ENCODE measurements around the gene ANKRD29.
"Not testable (repeated sequence)": the region's sequence is repeated elsewhere in the genome, so short reads cannot be mapped to it uniquely, and the experiment has no call there.

Gene ANKRD29

GRCh38 chr18:23560186-23560585 is 102.5 kb downstream of the ANKRD29 start:
- H3K36me3 Mint-ChIP-seq, result peaks cover 28% of the 10 kb centered on the region
- no peak overlapping the region for H3K4me3 Mint-ChIP-seq
- H3K4me1 Mint-ChIP-seq (ENCODE audit: low read depth), result peaks cover 7% of the 10 kb centered on the region
- H3K27ac Mint-ChIP-seq, result no peak overlapping the region
- H3K27me3 Mint-ChIP-seq, result no peaks in the 10 kb centered on the region
- no peaks in the 10 kb centered on the region for H3K9me3 Mint-ChIP-seq (ENCODE audit: low read depth)

DNA sequence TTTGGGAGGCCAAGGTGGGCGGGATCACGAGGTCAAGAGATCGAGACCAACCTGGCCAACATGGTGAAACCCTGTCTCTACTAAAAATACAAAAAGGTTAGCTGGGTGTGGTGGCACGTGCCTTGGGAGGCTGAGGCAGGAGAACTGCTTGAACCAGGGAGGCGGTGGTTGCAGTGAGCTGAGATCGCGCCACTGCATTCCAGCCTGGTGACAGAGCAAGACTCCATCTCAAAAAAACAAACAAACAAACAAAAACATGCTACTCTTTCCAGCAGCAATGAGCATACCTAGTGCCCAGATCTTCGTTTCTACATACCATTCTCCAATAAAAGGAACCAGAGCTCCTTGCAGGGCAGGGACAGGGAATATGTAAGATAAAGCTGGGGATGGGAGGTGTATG is 105.2 kb downstream of the ANKRD29 start:
- H3K27ac Mint-ChIP-seq; H3K4me1 Mint-ChIP-seq (ENCODE audit: low read depth); H3K9me3 Mint-ChIP-seq (ENCODE audit: low read depth); H3K27me3 Mint-ChIP-seq; H3K4me3 Mint-ChIP-seq: not testable (repeated sequence)
- peaks cover 29% of the 10 kb centered on the region for H3K36me3 Mint-ChIP-seq

- H3K27ac Mint-ChIP-seq, result no peak overlapping the region
- no peaks in the 10 kb centered on the region for H3K9me3 Mint-ChIP-seq (ENCODE audit: low read depth)
- no peak overlapping the region for H3K4me3 Mint-ChIP-seq
- H3K4me1 Mint-ChIP-seq (ENCODE audit: low read depth), result no peaks in the 10 kb centered on the region
- no peaks in the 10 kb centered on the region for H3K27me3 Mint-ChIP-seq
- H3K36me3 Mint-ChIP-seq, result peaks cover 30% of the 10 kb centered on the region
Observed at GRCh38 chr18:23556145-23556780, 106.4 kb downstream of the ANKRD29 start.

DNA sequence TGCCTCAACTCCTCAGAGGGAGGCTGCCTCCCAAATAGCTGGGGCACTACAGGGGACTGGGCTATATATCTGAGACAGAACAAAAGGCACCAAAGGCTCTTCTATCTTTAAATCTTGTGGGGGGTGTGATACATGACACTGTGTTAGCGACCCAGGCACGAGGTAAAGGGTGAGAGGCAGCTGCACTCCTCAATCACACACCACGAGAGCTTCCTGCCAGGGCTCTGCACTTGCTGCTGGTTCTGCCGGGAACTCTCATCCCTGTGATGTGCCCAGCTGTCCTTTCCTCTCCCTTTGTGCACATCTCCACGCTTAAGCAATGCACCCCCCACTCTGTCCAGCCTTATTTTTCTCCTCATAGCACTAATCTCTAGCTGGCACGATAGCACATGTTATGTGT is 108.8 kb downstream of the ANKRD29 start:
- H3K4me1 Mint-ChIP-seq (ENCODE audit: low read depth), result no peaks in the 10 kb centered on the region
- H3K4me3 Mint-ChIP-seq, result no peak overlapping the region
- H3K9me3 Mint-ChIP-seq (ENCODE audit: low read depth), result no peaks in the 10 kb centered on the region
- H3K27me3 Mint-ChIP-seq, result no peaks in the 10 kb centered on the region
- peaks cover 22% of the 10 kb centered on the region for H3K36me3 Mint-ChIP-seq
- no peak overlapping the region for H3K27ac Mint-ChIP-seq

DNA sequence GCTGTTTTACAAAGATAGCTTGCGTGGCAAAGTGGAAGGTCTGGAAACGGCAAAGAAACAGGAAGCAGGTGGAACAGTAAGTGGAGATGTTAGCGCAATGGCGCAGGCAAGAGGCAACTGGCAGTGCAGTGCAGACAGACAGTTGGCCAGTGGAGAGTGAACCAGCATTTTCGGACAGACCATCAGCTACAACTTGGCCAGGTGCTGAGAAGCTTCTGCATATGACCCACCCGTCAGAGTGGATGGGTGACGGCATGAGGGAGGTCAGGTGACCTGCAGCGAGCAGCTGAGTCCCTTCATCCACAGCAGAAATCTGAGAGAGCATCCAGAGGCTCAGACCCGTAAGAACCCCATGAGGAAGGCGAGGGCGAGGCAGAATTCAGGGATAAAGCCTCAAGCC is 110.2 kb downstream of the ANKRD29 start:
- Mint-ChIP-seq H3K36me3 (peaks cover 19% of the 10 kb centered on the region), H3K27me3 (no peaks in the 10 kb centered on the region), H3K9me3 (ENCODE audit: low read depth) (no peaks in the 10 kb centered on the region), H3K4me1 (ENCODE audit: low read depth) (no peaks in the 10 kb centered on the region), H3K27ac (no peak overlapping the region), H3K4me3 (no peak overlapping the region)

DNA sequence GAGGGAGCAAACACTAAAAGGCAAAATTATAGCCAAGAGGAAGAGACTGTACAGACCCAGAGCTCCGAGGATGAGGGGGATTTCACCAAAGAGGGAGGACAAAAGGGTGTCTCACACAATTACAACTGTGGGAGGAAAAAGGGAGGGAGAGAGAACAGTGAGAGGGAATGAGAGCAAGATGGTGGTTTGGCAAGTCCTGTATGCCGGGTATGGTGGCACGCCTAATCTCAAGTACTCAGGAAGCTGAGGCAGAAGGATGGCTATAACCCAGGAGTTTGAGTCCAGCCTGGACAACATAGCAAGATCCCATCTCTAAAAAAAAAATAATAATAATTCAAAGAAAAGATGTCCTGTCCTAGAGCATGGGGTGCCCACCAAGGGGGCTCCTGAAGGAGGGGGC is 110.7 kb downstream of the ANKRD29 start:
- Mint-ChIP-seq H3K9me3 (ENCODE audit: low read depth) (no peaks in the 10 kb centered on the region), H3K27me3 (no peaks in the 10 kb centered on the region), H3K4me1 (ENCODE audit: low read depth) (no peaks in the 10 kb centered on the region), H3K36me3 (peaks cover 19% of the 10 kb centered on the region), H3K27ac (no peak overlapping the region), H3K4me3 (no peak overlapping the region)

- Mint-ChIP-seq H3K27ac (no peak overlapping the region), H3K4me3 (no peak overlapping the region), H3K27me3 (no peaks in the 10 kb centered on the region), H3K36me3 (peaks cover 21% of the 10 kb centered on the region), H3K9me3 (ENCODE audit: low read depth) (no peaks in the 10 kb centered on the region), H3K4me1 (ENCODE audit: low read depth) (peaks cover 3% of the 10 kb centered on the region)
Observed at GRCh38 chr18:23550898-23551297, 111.8 kb downstream of the ANKRD29 start.

Measured in activated naive CD8-positive, alpha-beta T cell (primary cell).